Fibroblast of lung (primary cell): Measurements from ENCODE around the gene ZDHHC16. TPM values are rescaled to one million over a fixed set of nuclear protein-coding genes. Genes with fewer than 3 reads are reported as not detected.
A peak's percentile ranks its signal among the peaks of the same experiment; 100 is the strongest.
"Not testable (repeated sequence)": the region's sequence is repeated elsewhere in the genome, so short reads cannot be mapped to it uniquely, and the experiment has no call there.

ENCODE experiments used
- DNase-seq, 2 donors: peaks; one replicate each; pipeline versions ENCODE4 v3.0.0 to v3.0.0-alpha.2; 2010; ENCODE audit warnings: low read depth in 2 of 2
- H2AFZ ChIP-seq: 2 replicates; pipeline ENCODE4 v1.5.1; 2012; ENCODE audit warnings: low read length, control low read depth, inconsistent platforms
- H3K27ac ChIP-seq: 2 replicates; pipeline ENCODE4 v1.5.1; 2011; ENCODE audit warnings: low read length, control low read depth; ENCODE audit not compliant: insufficient read depth
- H3K27me3 ChIP-seq: 2 replicates; pipeline ENCODE4 v1.5.1; 2011; ENCODE audit warnings: mild to moderate bottlenecking, low read length; ENCODE audit not compliant: control insufficient read depth, insufficient read depth
- H3K36me3 ChIP-seq: 2 replicates; pipeline ENCODE4 v1.5.1; 2011; ENCODE audit warnings: low read length; ENCODE audit not compliant: control insufficient read depth, insufficient read depth
- H3K4me1 ChIP-seq: 2 replicates; pipeline ENCODE4 v1.5.1; 2011; ENCODE audit warnings: low read length; ENCODE audit not compliant: control insufficient read depth, insufficient read depth; ENCODE audit errors: extremely low read depth
- H3K4me2 ChIP-seq: 2 replicates; pipeline ENCODE4 v1.5.1; 2011; ENCODE audit warnings: low read length, control low read depth; ENCODE audit not compliant: insufficient read depth; ENCODE audit errors: extremely low read depth
- H3K4me3 ChIP-seq, 4 experiments: fragments of 200-600 bp in 1 of 4; sonication (generic) in 1 of 4; replicated peaks in 1 of 4; 2 replicates each; pipeline ENCODE4 v1.5.1; 2011 to 2016; ENCODE audit warnings: low read length in 4 of 4, low read depth in 3 of 4, mild to moderate bottlenecking in 3 of 4, control low read depth in 2 of 4, inconsistent platforms in 1 of 4, mixed read lengths in 1 of 4; ENCODE audit not compliant: insufficient read depth in 1 of 4; ENCODE audit errors: control extremely low read depth in 1 of 4
- H3K79me2 ChIP-seq: 2 replicates; pipeline ENCODE4 v1.5.1; 2012; ENCODE audit warnings: mild to moderate bottlenecking, low read length, inconsistent platforms; ENCODE audit not compliant: control insufficient read depth, insufficient read depth
- H3K9ac ChIP-seq: 2 replicates; pipeline ENCODE4 v1.5.1; 2011; ENCODE audit warnings: mild to moderate bottlenecking, low read length, control low read depth; ENCODE audit not compliant: insufficient read depth
- H3K9me3 ChIP-seq: 2 replicates; pipeline ENCODE4 v1.5.1; 2012; ENCODE audit warnings: low read depth, low read length; ENCODE audit not compliant: control insufficient read depth, insufficient read depth
- H4K20me1 ChIP-seq: 2 replicates; pipeline ENCODE4 v1.5.1; 2011; ENCODE audit warnings: low read length; ENCODE audit not compliant: control insufficient read depth, insufficient read depth; ENCODE audit errors: extremely low read depth
- CTCF ChIP-seq, 2 donors: IDR thresholded peaks in 1 of 2; conservative IDR thresholded peaks in 1 of 2; 1 replicate in 1 of 2; 2 replicates in 1 of 2; pipeline ENCODE4 v1.5.1; 2011 to 2012; ENCODE audit warnings: low read length in 2 of 2, control low read depth in 1 of 2, inconsistent platforms in 1 of 2, low read depth in 1 of 2, mild to moderate bottlenecking in 1 of 2
- EZH2 ChIP-seq: IDR thresholded peaks from 2 replicates; pipeline ENCODE4 v1.5.1; 2012; ENCODE audit warnings: low read length, control low read depth, mild to moderate bottlenecking; ENCODE audit errors: missing control alignments
- polyA plus RNA-seq, 2 donors: library from polyadenylated mRNA; depleted of rRNA in 1 of 2; stranded (reverse) in 1 of 2; unstranded in 1 of 2; fragments of >200 nt; gene quantifications; 2 replicates each; pipeline ENCODE4 v1.2.1, GENCODE V29; 2011 to 2012; ENCODE audit warnings: missing spikeins in 1 of 2
- total RNA-seq: library from RNA; depleted of rRNA; stranded (reverse); fragments of >200 nt; gene quantifications from 2 replicates; pipeline ENCODE4 v1.2.1, GENCODE V29; 2014

Gene ZDHHC16
- total and polyA plus RNA-seq, 2 donors (not counting 1 experiment from before 2014, with no cell fraction given), result 39.3 to 60.2 TPM

GRCh38 chr10:97412891-97413304 lies 33.1 kb upstream of the ZDHHC16 start:
- no peak overlapping the region for H2AFZ ChIP-seq
- H3K9ac ChIP-seq, result no peak overlapping the region

GRCh38 chr10:97416565-97416964 lies 29.4 kb upstream of the ZDHHC16 start:
- Histone ChIP-seq H3K9ac (no peak overlapping the region), H3K4me1 (peaks cover 4% of the 10 kb centered on the region), H3K36me3 (no peaks in the 10 kb centered on the region), H3K27me3 (no peaks in the 10 kb centered on the region), H3K4me2 (no peak overlapping the region), H4K20me1 (no peaks in the 10 kb centered on the region), H3K9me3 (no peaks in the 10 kb centered on the region), H3K79me2 (no peaks in the 10 kb centered on the region), H3K4me3 (no peak overlapping the region), H2AFZ (no peak overlapping the region), H3K27ac (no peak overlapping the region)
- TF ChIP-seq EZH2 (no peak), CTCF (conservative IDR thresholded peaks at IDR 0.05 in 1 of 2, IDR thresholded peaks at IDR 0.05 in 1 of 2; ENCODE audit: low read depth in 1 of 2, low read length in 2 of 2) (no peak)
- no peak for DNase-seq

More at GRCh38 chr10:97412891-97413304, 33.1 kb upstream of the ZDHHC16 start:
- Histone ChIP-seq H3K4me3 (no peak overlapping the region), H3K4me1 (peaks cover 4% of the 10 kb centered on the region), H4K20me1 (no peaks in the 10 kb centered on the region), H3K79me2 (no peaks in the 10 kb centered on the region), H3K9me3 (no peaks in the 10 kb centered on the region), H3K36me3 (no peaks in the 10 kb centered on the region), H3K27ac (no peak overlapping the region), H3K27me3 (no peaks in the 10 kb centered on the region), H3K4me2 (no peak overlapping the region)
- peak in 1 of 2 donors; percentile 15 for DNase-seq
- TF ChIP-seq EZH2 (no peak), CTCF (conservative IDR thresholded peaks at IDR 0.05 in 1 of 2, IDR thresholded peaks at IDR 0.05 in 1 of 2; ENCODE audit: low read depth in 1 of 2, low read length in 2 of 2) (no peak)

GRCh38 chr10:97423757-97424098 lies 22.2 kb upstream of the ZDHHC16 start:
- peaks cover 13% of the 10 kb centered on the region for H3K4me1 ChIP-seq
- not testable (repeated sequence) for DNase-seq, H3K36me3 ChIP-seq, H3K9me3 ChIP-seq, H3K27ac ChIP-seq, H4K20me1 ChIP-seq, H3K9ac ChIP-seq, H3K4me2 ChIP-seq, H2AFZ ChIP-seq, H3K4me3 ChIP-seq, H3K27me3 ChIP-seq
- H3K79me2 ChIP-seq, result peaks cover 25% of the 10 kb centered on the region
